Keratinocyte (primary cell): ENCODE measurements around the gene BTG2. TPM values are rescaled to one million over a fixed set of nuclear protein-coding genes. Genes with fewer than 3 reads are reported as not detected.

ENCODE experiments used
- DNase-seq: peaks from one replicate; pipeline ENCODE4 v3.0.0-alpha.2; 2011; ENCODE audit warnings: low read depth, missing footprints, low spot score
- FAIRE-seq: peaks from 2 replicates; lab custom pipeline; 2011; peaks lifted over from hg19 to GRCh38; lab: Jason Lieb, UNC
- H2AFZ ChIP-seq: 2 replicates; pipeline ENCODE4 v1.6.0; 2012; ENCODE audit warnings: low read length, control low read depth, inconsistent platforms; ENCODE audit not compliant: control insufficient read depth
- H3K27ac ChIP-seq: 2 replicates; pipeline ENCODE4 v1.5.1; 2011; ENCODE audit warnings: low read length; ENCODE audit not compliant: control insufficient read depth, insufficient read depth
- H3K27me3 ChIP-seq: 3 replicates; pipeline ENCODE4 v1.6.0; 2011; ENCODE audit warnings: low read length; ENCODE audit not compliant: control insufficient read depth, insufficient read depth; ENCODE audit errors: extremely low read depth
- H3K36me3 ChIP-seq, 2 experiments: 2 replicates in 1 of 2; 3 replicates in 1 of 2; pipeline ENCODE4 v1.5.1; 2011; ENCODE audit warnings: low read length in 2 of 2, mild to moderate bottlenecking in 1 of 2; ENCODE audit not compliant: control insufficient read depth in 2 of 2, insufficient read depth in 2 of 2; ENCODE audit errors: extremely low read depth in 1 of 2
- H3K4me1 ChIP-seq: 3 replicates; pipeline ENCODE4 v1.5.1; 2011; ENCODE audit warnings: low read length; ENCODE audit not compliant: control insufficient read depth, insufficient read depth; ENCODE audit errors: extremely low read depth
- H3K4me2 ChIP-seq: 3 replicates; pipeline ENCODE4 v1.6.0; 2011; ENCODE audit warnings: low read depth, low read length; ENCODE audit not compliant: control insufficient read depth, insufficient read depth; ENCODE audit errors: extremely low read depth
- H3K4me3 ChIP-seq, 3 experiments: fragments of 200-600 bp in 1 of 3; sonication (generic) in 1 of 3; 2 replicates in 2 of 3; 3 replicates in 1 of 3; pipeline ENCODE4 v1.5.1; 2011 to 2016; ENCODE audit warnings: low read length in 3 of 3, mild to moderate bottlenecking in 3 of 3, control low read depth in 2 of 3, inconsistent platforms in 1 of 3, low read depth in 1 of 3, mixed read lengths in 1 of 3, mixed run types in 1 of 3, moderate library complexity in 1 of 3; ENCODE audit not compliant: control insufficient read depth in 2 of 3, insufficient read depth in 2 of 3; ENCODE audit errors: extremely low read depth in 1 of 3
- H3K79me2 ChIP-seq: 2 replicates; pipeline ENCODE4 v1.6.0; 2012; ENCODE audit warnings: low read length; ENCODE audit not compliant: control insufficient read depth, insufficient read depth
- H3K9ac ChIP-seq: 3 replicates; pipeline ENCODE4 v1.6.0; 2011; ENCODE audit warnings: low read length; ENCODE audit not compliant: control insufficient read depth, insufficient read depth; ENCODE audit errors: extremely low read depth
- H3K9me1 ChIP-seq: 3 replicates; pipeline ENCODE4 v1.6.0; 2011; ENCODE audit warnings: low read length; ENCODE audit not compliant: control insufficient read depth, insufficient read depth; ENCODE audit errors: extremely low read depth
- H3K9me3 ChIP-seq: 2 replicates; pipeline ENCODE4 v1.5.1; 2012; ENCODE audit warnings: low read depth, low read length; ENCODE audit not compliant: control insufficient read depth
- H4K20me1 ChIP-seq: 3 replicates; pipeline ENCODE4 v1.6.0; 2011; ENCODE audit warnings: low read length; ENCODE audit not compliant: control insufficient read depth, insufficient read depth; ENCODE audit errors: extremely low read depth
- EZH2 ChIP-seq: IDR thresholded peaks from one replicate; pipeline ENCODE4 v1.6.1; 2012; ENCODE audit warnings: inconsistent platforms, mild to moderate bottlenecking, low read length, moderate library complexity
- dilution Hi-C: fragments of 300-500 bp; cut with MboI; formaldehyde crosslinking; loops from one replicate; pipeline ENCODE4 v1.7.0; 2020; ENCODE audit warnings: low sequenced_read_pairs; ENCODE audit not compliant: extremely low pct_ligation_motif_present
- polyA plus RNA-seq, 5 experiments: library from polyadenylated mRNA; depleted of rRNA in 3 of 5; stranded (reverse) in 3 of 5; stranded (forward) in 1 of 5; unstranded in 1 of 5; fragments of >200 nt; gene quantifications; 1 replicate in 1 of 5; 2 replicates in 3 of 5; 3 replicates in 1 of 5; pipeline versions ENCODE4 v1.2.1 to v1.2.3, GENCODE V29; 2011 to 2012; ENCODE audit warnings: missing spikeins in 2 of 5, low read depth in 1 of 5, low replicate concordance in 1 of 5
- TF ChIP-seq, protein P1 (sequence below), 3 experiments: IDR thresholded peaks in 1 of 3; conservative IDR thresholded peaks in 1 of 3; optimal IDR thresholded peaks in 1 of 3; 2 replicates in 2 of 3; 3 replicates in 1 of 3; pipeline versions ENCODE3 to v1.5.1; 2011; ENCODE audit warnings: low read length in 3 of 3, mild to moderate bottlenecking in 3 of 3, moderate library complexity in 2 of 3, control low read depth in 1 of 3, inconsistent platforms in 1 of 3; ENCODE audit not compliant: insufficient read depth in 2 of 3; ENCODE audit errors: extremely low read depth in 1 of 3

Gene BTG2
- polyA plus RNA-seq, 1 donor (not counting 4 experiments of a cell fraction or from before 2014, with no cell fraction given), result 117 TPM

DNA sequence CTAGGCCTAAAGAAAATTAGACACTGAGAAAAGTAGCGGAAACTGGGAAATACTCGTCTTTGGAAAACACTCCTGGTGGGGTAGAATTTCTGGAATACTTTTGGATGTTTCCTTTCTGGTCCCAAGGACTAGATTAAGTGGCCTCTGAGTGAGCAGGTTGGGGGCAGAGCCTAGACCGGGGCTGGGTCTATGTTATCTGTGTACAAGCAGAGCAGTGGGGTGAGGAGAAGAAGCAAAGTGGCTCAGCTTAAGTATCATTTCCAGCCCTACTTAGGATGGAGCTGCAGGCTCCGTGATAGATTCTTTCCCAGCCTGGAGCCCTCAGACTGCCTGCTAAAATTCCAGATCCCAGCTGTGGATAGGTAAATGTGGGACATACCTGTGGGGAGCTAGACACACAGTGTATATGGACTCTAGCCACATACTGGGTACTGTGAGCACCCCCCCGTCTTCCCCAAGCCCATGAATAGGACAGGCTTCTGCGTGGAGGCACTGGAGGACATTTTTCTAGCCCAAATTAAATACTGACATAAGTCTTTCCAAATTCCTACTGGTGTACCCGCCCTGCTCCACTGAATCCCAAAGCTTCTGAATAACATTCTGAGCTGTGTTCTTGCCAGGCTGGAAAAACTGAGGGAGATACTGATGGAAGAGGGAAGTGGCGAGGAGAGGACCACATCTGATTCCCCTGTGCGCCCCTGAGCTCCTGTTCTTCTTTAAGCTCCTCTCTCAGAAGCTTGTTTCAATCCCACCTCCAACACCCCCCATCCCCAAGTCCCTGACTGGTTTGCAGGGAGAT, 38.8 kb downstream of the BTG2 start:
- DNase-seq (no peak), FAIRE-seq (no peak)
- H2AFZ ChIP-seq, result no peak overlapping the region
- no peaks in the 10 kb centered on the region for H3K36me3 ChIP-seq
- TF ChIP-seq, protein P1, sequence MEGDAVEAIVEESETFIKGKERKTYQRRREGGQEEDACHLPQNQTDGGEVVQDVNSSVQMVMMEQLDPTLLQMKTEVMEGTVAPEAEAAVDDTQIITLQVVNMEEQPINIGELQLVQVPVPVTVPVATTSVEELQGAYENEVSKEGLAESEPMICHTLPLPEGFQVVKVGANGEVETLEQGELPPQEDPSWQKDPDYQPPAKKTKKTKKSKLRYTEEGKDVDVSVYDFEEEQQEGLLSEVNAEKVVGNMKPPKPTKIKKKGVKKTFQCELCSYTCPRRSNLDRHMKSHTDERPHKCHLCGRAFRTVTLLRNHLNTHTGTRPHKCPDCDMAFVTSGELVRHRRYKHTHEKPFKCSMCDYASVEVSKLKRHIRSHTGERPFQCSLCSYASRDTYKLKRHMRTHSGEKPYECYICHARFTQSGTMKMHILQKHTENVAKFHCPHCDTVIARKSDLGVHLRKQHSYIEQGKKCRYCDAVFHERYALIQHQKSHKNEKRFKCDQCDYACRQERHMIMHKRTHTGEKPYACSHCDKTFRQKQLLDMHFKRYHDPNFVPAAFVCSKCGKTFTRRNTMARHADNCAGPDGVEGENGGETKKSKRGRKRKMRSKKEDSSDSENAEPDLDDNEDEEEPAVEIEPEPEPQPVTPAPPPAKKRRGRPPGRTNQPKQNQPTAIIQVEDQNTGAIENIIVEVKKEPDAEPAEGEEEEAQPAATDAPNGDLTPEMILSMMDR (optimal IDR thresholded peaks at IDR 0.05 in 1 of 3, IDR thresholded peaks at IDR 0.05 in 1 of 3, conservative IDR thresholded peaks at IDR 0.05 in 1 of 3; ENCODE audit: extremely low read depth in 1 of 3, insufficient read depth in 2 of 3, low read length in 3 of 3), result no peak
- TF ChIP-seq EZH2, result no peak
- H3K9me3 ChIP-seq, result no peaks in the 10 kb centered on the region
- dilution Hi-C loops, result no loop called here
- peaks cover 4% of the 10 kb centered on the region for H3K27me3 ChIP-seq
- no peak overlapping the region for H3K9ac ChIP-seq
- H3K9me1 ChIP-seq, result no peaks in the 10 kb centered on the region
- H3K4me2 ChIP-seq, result no peak overlapping the region
- no peaks in the 10 kb centered on the region for H4K20me1 ChIP-seq
- H3K4me1 ChIP-seq, result peaks cover 14% of the 10 kb centered on the region
- H3K4me3 ChIP-seq, result no peak overlapping the region
- no peak overlapping the region for H3K27ac ChIP-seq
- no peaks in the 10 kb centered on the region for H3K79me2 ChIP-seq

DNA sequence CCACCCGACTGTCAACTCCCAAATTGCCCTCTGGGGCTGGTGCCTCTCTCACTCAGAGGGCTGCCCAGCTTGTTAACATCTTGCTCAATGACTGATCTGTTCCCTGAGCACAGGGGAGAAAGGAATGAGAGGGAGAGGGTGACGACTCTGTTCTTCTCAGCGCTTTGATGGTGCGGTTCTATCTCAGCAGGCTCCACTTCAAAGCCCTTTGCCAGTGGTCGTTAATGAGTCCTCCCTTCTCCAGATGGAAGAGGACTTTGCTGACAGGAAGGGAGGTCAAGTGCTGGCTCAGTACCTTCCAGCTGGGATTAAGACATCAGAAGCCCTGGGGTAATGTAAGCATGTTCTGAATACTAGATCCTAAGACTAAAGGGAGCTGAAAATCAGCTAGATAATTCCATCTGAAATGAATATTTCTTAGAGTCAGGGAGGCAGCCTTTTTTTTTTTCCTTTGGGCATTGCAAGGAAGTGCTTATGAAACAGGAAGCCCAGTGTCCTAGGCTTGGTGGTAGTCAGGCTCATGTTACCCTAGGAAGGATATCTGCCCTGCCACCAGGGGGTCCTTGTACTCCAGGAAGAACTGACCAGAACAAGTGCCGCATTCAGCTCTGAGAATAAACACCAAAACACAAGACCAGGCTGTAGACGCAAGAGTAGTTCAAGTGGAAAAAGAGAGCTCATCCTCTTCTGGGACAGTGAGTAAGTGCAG, 40.9 kb downstream of the BTG2 start:
- Histone ChIP-seq H3K27me3 (peaks cover 4% of the 10 kb centered on the region), H3K27ac (no peak overlapping the region), H3K9me1 (no peaks in the 10 kb centered on the region), H3K4me3 (no peak overlapping the region), H3K4me2 (no peak overlapping the region), H3K9me3 (no peaks in the 10 kb centered on the region), H2AFZ (no peak overlapping the region), H3K36me3 (no peaks in the 10 kb centered on the region), H3K79me2 (no peaks in the 10 kb centered on the region), H3K9ac (no peak overlapping the region), H3K4me1 (peaks cover 4% of the 10 kb centered on the region), H4K20me1 (no peaks in the 10 kb centered on the region)
- no peak for DNase-seq
- dilution Hi-C loops, result no loop called here
- FAIRE-seq, result no peak
- TF ChIP-seq, protein P1 (optimal IDR thresholded peaks at IDR 0.05 in 1 of 3, IDR thresholded peaks at IDR 0.05 in 1 of 3, conservative IDR thresholded peaks at IDR 0.05 in 1 of 3; ENCODE audit: extremely low read depth in 1 of 3, insufficient read depth in 2 of 3, low read length in 3 of 3), result no peak
- no peak for TF ChIP-seq EZH2
